OCI-LY3 (cell line): ENCODE data around the gene GLT1D1.

ENCODE experiments used
- H2AFZ ChIP-seq: fragments of 200-600, 300-600 bp; shearing (Covaris generic); 2 replicates; pipeline ENCODE4 v1.6.0; 2014; ENCODE audit warnings: antibody characterized with exemption, low read depth, low read length
- H3K27ac ChIP-seq: fragments of 200-600, 300-600 bp; sonication (generic); 2 replicates; pipeline ENCODE4 v1.5.1; 2014; ENCODE audit warnings: mild to moderate bottlenecking, low read length, moderate library complexity, mixed read lengths
- H3K27me3 ChIP-seq: fragments of 200-600, 300-600 bp; sonication (generic); 2 replicates; pipeline ENCODE4 v1.6.1; 2014; ENCODE audit warnings: low read depth, low read length, mixed read lengths
- H3K36me3 ChIP-seq: fragments of 200-600, 300-600 bp; sonication (generic); replicated peaks from 2 replicates; pipeline ENCODE3; 2014; ENCODE audit warnings: low read depth, low read length, mixed read lengths
- H3K4me1 ChIP-seq: fragments of 300-600, 200-600 bp; sonication (generic); 2 replicates; pipeline ENCODE4 v1.6.1; 2014; ENCODE audit warnings: low read length, mixed read lengths
- H3K4me2 ChIP-seq: fragments of 200-600, 300-600 bp; sonication (generic); 2 replicates; pipeline ENCODE4 v1.6.1; 2014; ENCODE audit warnings: low read length, mixed read lengths
- H3K4me3 ChIP-seq: fragments of 300-600, 200-600 bp; sonication (generic); 2 replicates; pipeline ENCODE4 v1.5.1; 2014; ENCODE audit warnings: antibody characterized with exemption, mild to moderate bottlenecking, low read length, moderate library complexity
- H3K79me2 ChIP-seq: fragments of 300-600, 200-600 bp; shearing (Covaris generic); 2 replicates; pipeline ENCODE4 v1.6.1; 2014; ENCODE audit warnings: mild to moderate bottlenecking, low read length, mixed read lengths
- H3K9ac ChIP-seq: fragments of 300-600, 200-600 bp; shearing (Covaris generic); 2 replicates; pipeline ENCODE4 v1.6.0; 2014; ENCODE audit warnings: mild to moderate bottlenecking, low read length, moderate library complexity
- H3K9me3 ChIP-seq: fragments of 200-600, 300-600 bp; shearing (Covaris generic); 2 replicates; pipeline ENCODE4 v1.6.1; 2014; ENCODE audit warnings: low read length, mixed read lengths; ENCODE audit not compliant: insufficient read depth
- H4K20me1 ChIP-seq: fragments of 200-600, 300-600 bp; sonication (generic); 2 replicates; pipeline ENCODE4 v1.6.1; 2016; ENCODE audit warnings: low read length, mixed read lengths; ENCODE audit not compliant: insufficient read depth
- EZH2phosphoT487 ChIP-seq: fragments of 200-600 bp; shearing (Covaris generic); IDR thresholded peaks from 2 replicates; pipeline ENCODE4 v1.6.1; 2018; ENCODE audit warnings: antibody characterized with exemption, mixed run types, low read depth
- TF ChIP-seq, protein P1 (sequence below): fragments of 200-600, 300-600 bp; sonication (generic); IDR thresholded peaks from 2 replicates; pipeline ENCODE4 v1.5.1; 2014; ENCODE audit warnings: antibody characterized with exemption, low read length, low read depth

The GLT1D1 gene

DNA sequence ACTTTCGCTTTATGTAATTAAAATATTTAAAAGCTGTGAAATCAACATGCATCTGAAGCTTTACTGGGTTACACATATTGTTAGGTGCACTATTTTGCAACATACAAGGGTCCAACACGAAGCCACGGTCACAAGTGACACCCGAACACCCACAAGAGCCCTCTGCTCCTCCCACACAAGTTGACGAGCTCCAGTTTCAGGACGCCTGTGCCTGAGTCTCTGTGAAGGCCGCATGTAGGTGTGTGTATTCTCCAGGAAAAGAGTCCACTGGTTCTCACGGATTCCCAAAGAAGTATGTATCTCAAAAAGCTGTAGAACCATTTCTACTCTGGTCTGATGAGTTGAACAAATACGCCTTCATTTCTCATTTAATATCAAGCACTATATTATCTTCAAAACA lies 41.5 kb upstream of the GLT1D1 start:
- no peaks in the 10 kb centered on the region for H3K9me3 ChIP-seq
- no peak for TF ChIP-seq EZH2phosphoT487
- TF ChIP-seq, protein P1, sequence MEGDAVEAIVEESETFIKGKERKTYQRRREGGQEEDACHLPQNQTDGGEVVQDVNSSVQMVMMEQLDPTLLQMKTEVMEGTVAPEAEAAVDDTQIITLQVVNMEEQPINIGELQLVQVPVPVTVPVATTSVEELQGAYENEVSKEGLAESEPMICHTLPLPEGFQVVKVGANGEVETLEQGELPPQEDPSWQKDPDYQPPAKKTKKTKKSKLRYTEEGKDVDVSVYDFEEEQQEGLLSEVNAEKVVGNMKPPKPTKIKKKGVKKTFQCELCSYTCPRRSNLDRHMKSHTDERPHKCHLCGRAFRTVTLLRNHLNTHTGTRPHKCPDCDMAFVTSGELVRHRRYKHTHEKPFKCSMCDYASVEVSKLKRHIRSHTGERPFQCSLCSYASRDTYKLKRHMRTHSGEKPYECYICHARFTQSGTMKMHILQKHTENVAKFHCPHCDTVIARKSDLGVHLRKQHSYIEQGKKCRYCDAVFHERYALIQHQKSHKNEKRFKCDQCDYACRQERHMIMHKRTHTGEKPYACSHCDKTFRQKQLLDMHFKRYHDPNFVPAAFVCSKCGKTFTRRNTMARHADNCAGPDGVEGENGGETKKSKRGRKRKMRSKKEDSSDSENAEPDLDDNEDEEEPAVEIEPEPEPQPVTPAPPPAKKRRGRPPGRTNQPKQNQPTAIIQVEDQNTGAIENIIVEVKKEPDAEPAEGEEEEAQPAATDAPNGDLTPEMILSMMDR = no peak
- no peaks in the 10 kb centered on the region for H3K27me3 ChIP-seq
- peak overlapping the region; percentile 66 for H3K9ac ChIP-seq
- peak overlapping the region; percentile 93 for H3K4me2 ChIP-seq
- H3K4me1 ChIP-seq = peaks cover 63% of the 10 kb centered on the region
- peaks cover 97% of the 10 kb centered on the region for H3K79me2 ChIP-seq
- peak overlapping the region; percentile 92 for H3K27ac ChIP-seq
- H3K36me3 ChIP-seq = peaks cover 66% of the 10 kb centered on the region
- no peak overlapping the region for H2AFZ ChIP-seq
- H3K4me3 ChIP-seq = peak overlapping the region; percentile 65
- H4K20me1 ChIP-seq = peaks cover 93% of the 10 kb centered on the region

DNA sequence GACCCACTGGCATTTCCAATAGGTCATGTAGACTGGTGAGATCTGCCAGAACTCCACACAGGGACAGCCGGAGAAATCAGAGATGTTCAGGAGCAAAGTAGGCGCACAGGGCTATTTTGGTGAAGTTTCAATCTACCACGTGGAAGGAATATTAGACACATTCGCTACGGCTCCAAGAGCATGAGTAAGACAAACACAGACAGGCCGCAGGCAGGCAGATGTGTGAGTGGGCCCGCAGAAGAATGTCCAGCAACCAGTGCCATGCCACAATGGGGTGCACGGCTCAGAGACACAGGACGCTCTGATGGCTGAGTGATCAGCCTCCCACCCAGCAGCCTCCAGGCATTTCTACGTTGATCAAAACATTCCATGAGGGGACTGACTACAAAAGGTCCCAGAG lies 39.9 kb upstream of the GLT1D1 start:
- H3K4me3 ChIP-seq = no peak overlapping the region
- H3K27me3 ChIP-seq = no peaks in the 10 kb centered on the region
- no peak overlapping the region for H2AFZ ChIP-seq
- H3K36me3 ChIP-seq = peaks cover 52% of the 10 kb centered on the region
- H3K27ac ChIP-seq = no peak overlapping the region
- H3K4me2 ChIP-seq = no peak overlapping the region
- TF ChIP-seq, protein P1 = no peak
- TF ChIP-seq EZH2phosphoT487 = no peak
- no peaks in the 10 kb centered on the region for H3K9me3 ChIP-seq
- H3K4me1 ChIP-seq = peaks cover 78% of the 10 kb centered on the region
- peaks cover 100% of the 10 kb centered on the region for H3K79me2 ChIP-seq
- H4K20me1 ChIP-seq = peaks cover 95% of the 10 kb centered on the region
- no peak overlapping the region for H3K9ac ChIP-seq

DNA sequence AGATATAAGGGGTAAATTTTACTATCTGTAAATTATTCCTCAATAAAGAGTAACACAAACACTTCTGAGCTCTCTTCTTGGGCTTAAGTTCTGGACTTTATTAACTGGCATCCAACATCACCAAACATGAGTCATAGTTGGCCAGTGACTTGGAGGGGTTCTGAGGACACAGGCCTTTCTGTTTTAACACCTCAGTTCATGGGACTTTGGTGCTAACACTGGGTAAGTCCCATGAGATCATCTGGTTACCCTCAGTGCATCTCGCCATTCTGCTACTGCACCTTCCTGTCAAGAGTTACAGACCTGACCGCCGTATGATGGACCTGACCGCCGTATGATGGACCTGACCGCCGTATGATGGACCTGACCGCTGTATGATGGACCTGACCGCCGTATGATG lies 39.4 kb upstream of the GLT1D1 start:
- Histone ChIP-seq H3K4me1 (peaks cover 83% of the 10 kb centered on the region), H3K9ac (no peak overlapping the region), H2AFZ (no peak overlapping the region), H4K20me1 (peaks cover 95% of the 10 kb centered on the region), H3K9me3 (no peaks in the 10 kb centered on the region), H3K4me2 (no peak overlapping the region), H3K79me2 (peaks cover 100% of the 10 kb centered on the region), H3K36me3 (peaks cover 47% of the 10 kb centered on the region), H3K27me3 (no peaks in the 10 kb centered on the region), H3K27ac (no peak overlapping the region), H3K4me3 (no peak overlapping the region)
- no peak for TF ChIP-seq EZH2phosphoT487
- TF ChIP-seq, protein P1 = no peak

DNA sequence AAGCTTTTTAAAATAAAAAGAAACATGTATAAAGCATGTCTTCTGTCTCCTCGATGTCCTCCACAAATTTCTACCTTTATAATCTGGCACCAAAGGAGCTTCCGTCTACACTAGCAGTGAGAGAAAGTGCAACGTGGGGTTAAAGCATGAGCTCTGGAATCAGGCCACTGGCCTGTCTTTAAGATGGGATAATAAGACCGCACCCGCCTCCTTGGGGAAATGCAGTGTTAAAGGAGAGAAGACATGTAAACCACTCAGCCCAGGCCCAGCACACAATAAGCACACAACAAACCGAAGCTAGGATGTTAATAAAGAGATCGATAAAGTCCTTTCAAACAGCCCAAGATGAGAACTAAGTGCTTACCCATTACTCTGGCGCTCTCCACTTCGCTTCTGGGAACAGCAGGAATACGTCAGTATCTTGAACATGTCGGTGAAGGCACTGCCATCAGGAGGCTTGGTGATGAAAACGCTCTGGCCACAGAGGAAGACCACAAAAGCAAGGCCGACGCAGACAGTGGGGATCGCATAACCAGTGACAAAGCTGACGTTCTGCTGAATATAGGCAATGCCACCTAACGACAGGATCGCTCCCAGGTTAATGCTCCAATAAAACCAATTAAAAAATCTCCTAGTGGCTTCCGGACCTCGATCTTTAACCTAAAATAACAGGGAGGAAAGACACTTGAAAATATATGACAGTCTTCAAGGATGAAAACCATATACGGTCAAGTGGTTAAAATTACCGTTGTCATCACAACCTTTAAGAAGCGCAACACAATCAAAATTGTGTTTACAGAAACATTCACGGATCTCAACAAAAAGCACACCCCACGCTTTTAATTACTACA lies 38.6 kb upstream of the GLT1D1 start:
- no peak for TF ChIP-seq EZH2phosphoT487
- TF ChIP-seq, protein P1 = no peak
- Histone ChIP-seq H3K36me3 (peaks cover 44% of the 10 kb centered on the region), H3K9me3 (no peaks in the 10 kb centered on the region), H3K4me2 (no peak overlapping the region), H4K20me1 (peaks cover 94% of the 10 kb centered on the region), H2AFZ (no peak overlapping the region), H3K4me1 (peaks cover 84% of the 10 kb centered on the region), H3K4me3 (no peak overlapping the region), H3K27me3 (no peaks in the 10 kb centered on the region), H3K27ac (no peak overlapping the region), H3K9ac (no peak overlapping the region), H3K79me2 (peaks cover 100% of the 10 kb centered on the region)
